ENCODE data around the gene KL. TPM values are rescaled to one million over a fixed set of nuclear protein-coding genes. Genes with fewer than 3 reads are reported as not detected.

Gene KL
- total and polyA plus RNA-seq, 4 donors, result 1.7 to 8.5 (median 2.5) TPM

DNA sequence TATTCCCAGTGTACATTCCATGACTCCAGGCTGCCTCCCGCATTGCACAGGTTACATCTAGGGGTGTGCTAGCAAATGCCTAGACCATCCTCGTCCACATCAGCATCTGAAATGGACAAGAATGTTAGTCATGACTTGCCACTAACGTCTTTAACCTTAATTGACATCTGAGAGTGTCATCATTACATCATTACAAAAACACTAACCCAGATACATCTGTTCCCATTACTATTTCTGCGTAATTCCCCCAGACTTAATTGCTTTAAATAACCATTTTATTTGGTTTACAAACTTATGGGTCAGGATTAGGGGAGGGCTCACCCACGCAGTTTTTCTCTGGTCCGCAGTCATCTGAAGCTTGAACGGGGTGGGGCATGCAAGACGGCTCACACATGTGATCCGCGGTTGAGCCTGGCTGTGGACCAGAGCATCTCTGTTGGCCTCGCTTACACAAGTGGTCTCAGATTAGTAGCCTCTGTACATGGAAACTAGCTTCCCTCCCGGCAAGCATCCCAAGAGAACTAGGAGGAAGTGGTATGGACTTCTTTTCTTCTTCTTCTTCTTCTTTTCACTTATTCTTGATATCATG lies 15.9 kb downstream of the KL start:
- no peak overlapping the region for H3K27ac ChIP-seq (ENCODE audit: low read depth, low read length)
- H3K9me3 ChIP-seq (ENCODE audit: control insufficient read depth, insufficient read depth, low read length), result no peaks in the 10 kb centered on the region
- H3K4me3 ChIP-seq (ENCODE audit: low read depth, low read length), result no peak overlapping the region
- no peak for DNase-seq (ENCODE audit: low read depth in 4 of 6, low spot score in 6 of 6)
- no peaks in the 10 kb centered on the region for H3K4me1 ChIP-seq (ENCODE audit: control insufficient read depth, insufficient read depth, low read length)
- no peaks in the 10 kb centered on the region for H3K36me3 ChIP-seq (ENCODE audit: control insufficient read depth, insufficient read depth, low read length)
- 96% methylated on average over 9 of the region's 12 CpGs for WGBS (ENCODE audit: insufficient coverage)
- no peaks in the 10 kb centered on the region for H3K27me3 ChIP-seq (ENCODE audit: control insufficient read depth, insufficient read depth, low read length)

DNA sequence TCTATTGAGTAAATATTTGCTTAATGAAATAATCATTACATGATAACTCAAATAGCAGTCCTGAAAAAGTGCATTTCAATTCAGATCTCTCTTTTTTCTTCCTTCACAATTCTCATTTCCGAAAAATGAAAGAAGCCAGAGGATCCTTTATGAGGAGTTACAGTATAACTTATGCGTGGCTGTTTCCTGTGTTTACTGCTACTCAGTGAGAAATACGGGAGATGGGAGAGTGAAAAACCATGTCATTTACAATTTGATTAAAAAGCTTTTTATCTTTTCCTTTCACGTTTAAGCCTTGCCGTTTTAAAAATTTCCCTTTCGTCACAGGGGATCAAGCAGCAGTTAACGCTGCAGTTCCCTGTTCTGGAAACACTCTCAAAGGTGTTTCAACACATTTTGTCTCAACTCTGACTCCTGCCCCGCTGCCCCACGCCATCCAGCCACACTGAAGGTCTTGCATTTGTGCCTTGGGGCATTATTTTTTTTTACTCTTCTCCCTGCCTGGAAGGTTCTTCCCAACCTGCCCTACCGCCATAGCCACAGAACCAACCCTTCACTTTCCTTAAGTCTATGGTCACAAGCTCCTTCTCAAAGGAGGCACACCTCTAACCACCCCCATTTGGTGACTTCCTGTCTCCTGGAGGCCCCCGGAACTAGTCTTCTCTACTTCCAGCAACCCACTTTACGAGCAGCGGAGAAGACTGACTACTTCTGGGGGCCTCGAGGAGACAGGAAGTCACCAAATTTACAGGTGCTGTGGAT lies 17.0 kb downstream of the KL start:
- Histone ChIP-seq H3K9me3 (ENCODE audit: control insufficient read depth, insufficient read depth, low read length) (no peaks in the 10 kb centered on the region), H3K27me3 (ENCODE audit: control insufficient read depth, insufficient read depth, low read length) (no peaks in the 10 kb centered on the region), H3K4me3 (ENCODE audit: low read depth, low read length) (no peak overlapping the region), H3K27ac (ENCODE audit: low read depth, low read length) (no peak overlapping the region), H3K36me3 (ENCODE audit: control insufficient read depth, insufficient read depth, low read length) (no peaks in the 10 kb centered on the region), H3K4me1 (ENCODE audit: control insufficient read depth, insufficient read depth, low read length) (no peaks in the 10 kb centered on the region)
- DNase-seq (ENCODE audit: low read depth in 4 of 6, low spot score in 6 of 6), result no peak
- 68% methylated on average over 7 of the region's 14 CpGs for WGBS (ENCODE audit: insufficient coverage)

DNA sequence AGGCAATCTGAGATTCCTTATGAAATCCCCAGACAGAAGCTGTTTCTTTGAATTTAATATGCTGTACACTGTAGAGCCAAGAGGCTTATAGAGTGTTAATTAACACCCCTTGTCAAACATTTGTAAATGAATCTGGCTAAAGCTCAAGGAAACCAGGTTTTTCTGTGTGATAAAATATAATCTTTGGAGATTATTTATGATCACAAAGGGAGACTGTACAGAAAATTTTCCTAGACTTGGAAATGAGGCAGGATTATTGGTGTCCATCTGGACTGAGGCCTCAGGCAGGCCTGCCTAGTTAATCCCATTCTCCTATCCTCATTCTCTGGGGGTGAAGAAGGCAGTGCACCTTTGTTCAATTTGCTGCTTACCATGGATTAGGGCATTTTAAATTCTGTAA lies 17.8 kb downstream of the KL start:
- DNase-seq (ENCODE audit: low read depth in 4 of 6, low spot score in 6 of 6), result peak in 1 of 6 donors; percentile 71
- Histone ChIP-seq H3K27ac (ENCODE audit: low read depth, low read length) (no peak overlapping the region), H3K4me3 (ENCODE audit: low read depth, low read length) (no peak overlapping the region), H3K36me3 (ENCODE audit: control insufficient read depth, insufficient read depth, low read length) (no peaks in the 10 kb centered on the region), H3K4me1 (ENCODE audit: control insufficient read depth, insufficient read depth, low read length) (no peaks in the 10 kb centered on the region), H3K9me3 (ENCODE audit: control insufficient read depth, insufficient read depth, low read length) (no peaks in the 10 kb centered on the region), H3K27me3 (ENCODE audit: control insufficient read depth, insufficient read depth, low read length) (no peaks in the 10 kb centered on the region)

DNA sequence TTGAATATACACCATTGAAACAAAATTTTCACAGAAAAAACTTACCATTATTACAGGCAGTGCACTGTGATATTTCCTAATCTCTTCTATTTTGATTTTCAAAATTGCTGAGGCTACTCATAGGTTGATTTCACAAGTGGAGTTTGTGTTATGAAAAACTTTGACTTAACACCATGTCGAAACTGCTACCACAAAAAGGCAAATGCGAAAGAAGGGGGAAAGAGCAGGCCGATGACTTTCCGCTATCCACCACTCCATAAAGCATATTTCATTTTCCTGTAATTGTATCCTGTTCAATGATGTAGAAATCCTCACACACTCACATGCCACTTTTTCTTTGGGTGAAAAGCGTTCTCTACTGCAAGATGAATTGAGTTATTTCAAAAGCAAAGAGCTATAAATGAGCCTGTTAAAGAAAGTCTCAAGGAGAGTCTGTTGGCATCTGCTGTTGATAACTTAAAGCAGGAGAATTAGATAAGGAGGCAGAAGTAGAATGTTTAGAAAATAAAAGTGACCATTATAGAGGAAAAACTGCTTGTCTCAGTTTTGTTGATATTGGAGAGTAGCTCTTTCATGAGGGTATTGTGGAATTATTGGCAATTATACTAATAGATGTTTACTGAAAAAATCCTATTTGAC lies 18.8 kb downstream of the KL start:
- Histone ChIP-seq H3K36me3 (ENCODE audit: control insufficient read depth, insufficient read depth, low read length) (no peaks in the 10 kb centered on the region), H3K27me3 (ENCODE audit: control insufficient read depth, insufficient read depth, low read length) (no peaks in the 10 kb centered on the region), H3K9me3 (ENCODE audit: control insufficient read depth, insufficient read depth, low read length) (no peaks in the 10 kb centered on the region), H3K27ac (ENCODE audit: low read depth, low read length) (no peak overlapping the region), H3K4me1 (ENCODE audit: control insufficient read depth, insufficient read depth, low read length) (no peaks in the 10 kb centered on the region), H3K4me3 (ENCODE audit: low read depth, low read length) (no peak overlapping the region)
- DNase-seq (ENCODE audit: low read depth in 4 of 6, low spot score in 6 of 6), result no peak
- WGBS (ENCODE audit: insufficient coverage), result no CpG with 5 or more reads among the region's 5 CpGs

DNA sequence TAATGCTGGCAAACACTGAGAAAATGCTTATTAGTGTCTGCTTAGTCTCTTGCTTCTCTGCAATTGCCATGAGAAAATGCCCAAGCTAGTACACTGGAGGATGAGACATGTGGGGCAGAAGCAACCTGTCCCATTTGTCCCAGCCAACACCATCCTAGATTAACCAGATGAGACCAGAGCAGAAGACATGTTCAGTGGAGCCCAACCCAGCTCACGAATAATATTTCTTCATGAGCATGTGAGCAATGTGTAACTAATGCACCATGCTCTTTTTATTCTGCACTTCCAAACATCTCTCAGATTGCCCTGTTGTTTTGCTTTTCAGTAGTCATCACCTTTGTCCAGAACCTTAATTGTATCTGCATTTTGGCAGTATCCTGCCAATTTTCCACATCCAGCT lies 21.4 kb downstream of the KL start:
- 100% methylated on average over 1 of the region's 1 CpG for WGBS (ENCODE audit: insufficient coverage)
- no peaks in the 10 kb centered on the region for H3K36me3 ChIP-seq (ENCODE audit: control insufficient read depth, insufficient read depth, low read length)
- no peak for DNase-seq (ENCODE audit: low read depth in 4 of 6, low spot score in 6 of 6)

DNA sequence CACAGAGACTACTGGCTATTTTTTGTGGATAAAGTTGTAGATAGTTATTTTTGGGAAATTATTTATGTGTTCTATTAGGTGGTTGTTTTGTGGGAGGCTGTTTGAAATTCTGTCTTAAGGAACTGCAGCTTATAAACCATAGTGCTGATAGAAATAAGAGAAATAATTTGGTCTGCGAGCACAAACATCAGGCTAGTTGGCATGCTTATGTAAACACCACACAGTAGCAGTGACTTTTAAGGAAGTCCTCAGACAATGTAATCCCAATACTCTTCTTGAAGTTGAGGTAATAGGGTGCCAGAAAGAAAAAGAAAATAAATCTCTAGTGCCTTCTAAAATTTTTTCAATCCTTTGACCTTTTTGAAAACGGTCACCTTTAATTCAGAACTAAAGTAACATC lies 23.9 kb downstream of the KL start:
- H3K4me1 ChIP-seq (ENCODE audit: control insufficient read depth, insufficient read depth, low read length), result no peaks in the 10 kb centered on the region

More for the DNA sequence above, 21.4 kb downstream of the KL start:
- H3K4me1 ChIP-seq (ENCODE audit: control insufficient read depth, insufficient read depth, low read length), result no peaks in the 10 kb centered on the region
- no peak overlapping the region for H3K4me3 ChIP-seq (ENCODE audit: low read depth, low read length)
- H3K9me3 ChIP-seq (ENCODE audit: control insufficient read depth, insufficient read depth, low read length), result no peaks in the 10 kb centered on the region
- H3K27ac ChIP-seq (ENCODE audit: low read depth, low read length), result no peak overlapping the region
- no peaks in the 10 kb centered on the region for H3K27me3 ChIP-seq (ENCODE audit: control insufficient read depth, insufficient read depth, low read length)

DNA sequence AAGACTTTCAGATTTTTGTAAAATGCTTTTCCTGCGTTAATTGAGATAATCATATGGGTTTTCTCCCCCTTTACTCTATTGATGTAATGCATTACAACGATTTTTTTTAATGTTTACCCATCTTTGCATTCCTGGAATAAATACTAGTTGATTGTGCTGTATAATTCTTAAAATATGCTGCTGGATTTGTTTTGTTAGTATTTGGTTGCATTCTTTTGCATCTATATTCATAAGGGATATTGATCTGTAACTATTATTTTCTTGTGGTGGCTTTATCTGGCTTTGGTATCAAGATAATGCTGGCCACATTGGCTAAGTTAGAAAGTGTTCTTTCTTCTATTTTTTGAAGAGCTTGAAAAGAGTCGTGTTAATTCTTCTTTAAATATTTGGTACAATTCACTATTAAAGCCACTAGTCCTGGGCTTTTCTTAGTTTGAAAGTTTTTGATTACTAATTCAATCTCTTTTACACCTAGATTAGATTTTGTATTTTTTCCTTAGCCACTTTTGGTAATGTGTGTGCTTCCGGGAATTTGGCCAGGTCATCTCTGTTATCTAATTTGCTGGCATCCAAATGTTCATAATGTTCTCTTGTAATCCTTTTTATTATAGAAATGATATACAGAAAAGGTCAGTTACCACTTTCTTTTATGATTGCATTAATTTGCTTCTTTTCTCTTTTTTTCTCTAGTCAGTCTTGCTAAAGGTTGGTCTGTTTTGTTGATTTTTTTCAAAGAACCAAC lies 29.8 kb downstream of the KL start:
- WGBS (ENCODE audit: insufficient coverage), result no CpG with 5 or more reads among the region's 4 CpGs

More for the DNA sequence above, 23.9 kb downstream of the KL start:
- DNase-seq (ENCODE audit: low read depth in 4 of 6, low spot score in 6 of 6), result no peak
- Histone ChIP-seq H3K27me3 (ENCODE audit: control insufficient read depth, insufficient read depth, low read length) (no peaks in the 10 kb centered on the region), H3K4me3 (ENCODE audit: low read depth, low read length) (no peak overlapping the region), H3K27ac (ENCODE audit: low read depth, low read length) (no peak overlapping the region), H3K9me3 (ENCODE audit: control insufficient read depth, insufficient read depth, low read length) (no peaks in the 10 kb centered on the region), H3K36me3 (ENCODE audit: control insufficient read depth, insufficient read depth, low read length) (no peaks in the 10 kb centered on the region)
- WGBS (ENCODE audit: insufficient coverage), result no CpG with 5 or more reads among the region's 2 CpGs

DNA sequence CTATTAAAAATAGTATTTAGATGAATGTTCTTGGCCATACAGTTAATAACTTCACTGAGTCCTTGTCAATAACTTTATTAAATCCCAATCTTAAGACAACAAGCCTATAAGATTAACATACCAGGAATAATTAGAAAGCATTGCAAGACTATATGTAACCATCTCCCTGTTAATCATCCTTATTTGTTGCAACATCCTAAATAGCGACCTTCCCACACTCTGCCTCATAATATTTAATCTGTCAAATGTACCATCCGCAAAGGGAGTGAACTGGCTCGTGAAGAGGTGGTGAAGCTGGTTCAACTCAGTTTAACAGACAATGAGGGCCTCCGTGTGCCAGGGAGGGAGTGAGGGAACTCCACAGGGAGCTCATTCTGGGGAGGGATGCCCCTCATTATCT lies 33.9 kb downstream of the KL start:
- H3K36me3 ChIP-seq (ENCODE audit: control insufficient read depth, insufficient read depth, low read length), result no peaks in the 10 kb centered on the region
- H3K4me1 ChIP-seq (ENCODE audit: control insufficient read depth, insufficient read depth, low read length), result peaks cover 6% of the 10 kb centered on the region
- H3K9me3 ChIP-seq (ENCODE audit: control insufficient read depth, insufficient read depth, low read length), result no peaks in the 10 kb centered on the region
- no peak for DNase-seq (ENCODE audit: low read depth in 4 of 6, low spot score in 6 of 6)
- no peaks in the 10 kb centered on the region for H3K27me3 ChIP-seq (ENCODE audit: control insufficient read depth, insufficient read depth, low read length)
- no peak overlapping the region for H3K4me3 ChIP-seq (ENCODE audit: low read depth, low read length)
- no peak overlapping the region for H3K27ac ChIP-seq (ENCODE audit: low read depth, low read length)
- 100% methylated on average over 1 of the region's 4 CpGs for WGBS (ENCODE audit: insufficient coverage)

More for the DNA sequence above, 29.8 kb downstream of the KL start:
- Histone ChIP-seq H3K27ac (ENCODE audit: low read depth, low read length) (no peak overlapping the region), H3K9me3 (ENCODE audit: control insufficient read depth, insufficient read depth, low read length) (no peaks in the 10 kb centered on the region), H3K27me3 (ENCODE audit: control insufficient read depth, insufficient read depth, low read length) (no peaks in the 10 kb centered on the region), H3K4me1 (ENCODE audit: control insufficient read depth, insufficient read depth, low read length) (no peaks in the 10 kb centered on the region), H3K36me3 (ENCODE audit: control insufficient read depth, insufficient read depth, low read length) (no peaks in the 10 kb centered on the region), H3K4me3 (ENCODE audit: low read depth, low read length) (no peak overlapping the region)
- no peak for DNase-seq (ENCODE audit: low read depth in 4 of 6, low spot score in 6 of 6)

DNA sequence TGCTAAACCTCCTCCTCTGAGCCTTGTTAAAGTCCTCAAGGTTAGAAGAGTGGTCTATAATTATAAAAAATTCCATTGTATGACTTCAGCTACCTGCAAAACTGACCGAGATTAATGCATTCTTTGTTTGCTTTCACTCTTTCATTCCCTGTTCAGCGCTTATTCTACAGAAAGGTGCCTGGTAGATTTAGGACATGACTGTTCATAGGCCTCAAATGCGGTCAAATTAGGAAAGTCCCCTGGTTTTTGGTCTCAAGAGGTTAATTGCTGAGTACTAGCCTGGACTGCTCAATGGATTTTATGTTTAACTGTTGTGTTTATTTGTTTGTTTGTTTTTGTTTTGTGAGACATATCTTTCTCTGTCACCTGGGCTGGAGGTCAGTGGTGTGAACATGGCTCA lies 35.4 kb downstream of the KL start:
- no peaks in the 10 kb centered on the region for H3K27me3 ChIP-seq (ENCODE audit: control insufficient read depth, insufficient read depth, low read length)
- no peaks in the 10 kb centered on the region for H3K36me3 ChIP-seq (ENCODE audit: control insufficient read depth, insufficient read depth, low read length)
- no peak for DNase-seq (ENCODE audit: low read depth in 4 of 6, low spot score in 6 of 6)
- H3K9me3 ChIP-seq (ENCODE audit: control insufficient read depth, insufficient read depth, low read length), result no peaks in the 10 kb centered on the region
- no peak overlapping the region for H3K27ac ChIP-seq (ENCODE audit: low read depth, low read length)
- no peak overlapping the region for H3K4me3 ChIP-seq (ENCODE audit: low read depth, low read length)
- H3K4me1 ChIP-seq (ENCODE audit: control insufficient read depth, insufficient read depth, low read length), result peaks cover 6% of the 10 kb centered on the region
- WGBS (ENCODE audit: insufficient coverage), result 97% methylated on average over 2 of the region's 3 CpGs
